ENCODE results near the gene CDK13. TPM values are rescaled to one million over a fixed set of nuclear protein-coding genes. Genes with fewer than 3 reads are reported as not detected.
A peak's percentile ranks its signal among the peaks of the same experiment; 100 is the strongest.
"Not testable (repeated sequence)": the region's sequence is repeated elsewhere in the genome, so short reads cannot be mapped to it uniquely, and the experiment has no call there.

The CDK13 gene
- total RNA-seq, 1 experiment from 2014 or later, result 50.1 TPM

DNA sequence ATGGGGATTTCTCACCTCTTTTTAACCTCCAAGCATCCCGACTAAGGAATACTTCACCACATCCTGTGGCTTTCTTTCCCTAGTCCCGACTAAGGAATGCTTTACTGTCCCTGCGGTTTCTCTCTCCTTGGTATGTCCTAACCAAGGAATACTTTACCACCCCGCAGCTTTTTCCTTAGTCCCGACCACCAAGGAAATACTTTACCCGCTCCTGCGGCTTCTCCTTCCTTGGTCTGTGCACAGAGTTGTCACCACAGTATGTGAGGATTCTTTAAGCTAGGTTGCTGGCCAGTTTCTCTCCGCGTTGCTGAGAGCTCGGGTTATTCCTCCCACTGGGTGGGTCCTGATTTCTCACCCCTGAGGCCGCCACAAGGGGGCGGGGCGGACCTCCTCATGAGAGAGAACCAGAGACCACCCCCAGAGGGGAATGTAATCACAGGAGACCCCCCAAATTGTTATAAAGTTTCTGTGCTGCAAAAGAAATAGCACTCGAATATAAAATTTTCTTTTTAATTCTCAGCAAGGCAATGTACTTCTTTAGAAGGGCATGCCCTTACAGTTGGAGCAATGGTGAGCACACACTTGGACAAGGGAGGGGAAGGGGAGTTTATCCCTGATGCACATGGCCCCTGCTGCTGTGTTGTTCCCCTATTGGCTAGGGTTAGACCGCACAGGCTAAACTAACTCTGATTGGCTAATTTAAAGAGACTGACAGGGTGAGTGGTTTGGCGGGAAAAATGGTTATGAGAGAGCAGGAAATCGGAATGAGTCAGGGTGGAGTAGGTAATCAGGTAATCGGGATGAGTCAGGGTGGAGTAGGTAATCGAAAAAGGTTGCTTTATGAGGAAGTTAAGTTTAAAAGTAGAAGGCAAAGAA, 197.6 kb downstream of the CDK13 start:
- peak; percentile 73 for DNase-seq (ENCODE audit: low spot score)

DNA sequence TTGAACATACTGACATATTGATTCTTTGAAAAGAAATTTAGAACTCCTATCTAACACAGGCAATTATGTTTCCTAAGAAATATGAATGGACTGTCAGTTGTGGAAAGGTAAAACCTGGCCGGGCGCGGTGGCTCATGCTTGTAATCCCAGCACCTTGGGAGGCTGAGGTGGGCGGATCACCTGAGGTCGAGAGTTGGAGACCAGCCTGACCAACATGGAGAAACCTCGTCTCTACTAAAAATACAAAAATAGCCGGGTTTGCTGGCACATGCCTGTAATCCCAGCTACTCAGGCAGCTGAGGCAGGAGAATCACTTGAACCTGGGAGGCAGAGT, 198.2 kb downstream of the CDK13 start:
- DNase-seq (ENCODE audit: low spot score), result not testable (repeated sequence)

DNA sequence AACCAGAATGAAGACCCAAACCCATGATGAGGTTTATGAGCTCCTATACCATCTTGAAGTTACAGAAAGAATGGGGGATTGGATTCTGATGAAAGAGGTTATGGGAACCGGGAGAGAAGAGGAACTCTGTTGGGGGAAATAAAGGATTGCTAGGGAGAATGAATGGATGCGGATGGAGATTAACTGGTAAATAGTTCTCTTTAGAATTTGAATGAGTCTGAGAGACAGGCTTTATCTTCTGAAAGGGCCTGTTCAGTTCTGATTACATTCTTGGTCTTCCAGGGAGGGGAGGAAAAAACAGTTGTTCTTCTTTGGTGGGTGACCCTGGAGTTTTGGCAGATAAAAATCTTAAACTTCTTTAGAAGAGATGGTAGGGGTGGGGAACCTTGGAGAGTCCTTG, 198.6 kb downstream of the CDK13 start:
- no peak for DNase-seq (ENCODE audit: low spot score)

Other genes starting within 250 kb of the CDK13 start
- 45.0 and 90.1 TPM in 2 replicates for gene MPLKIP, start 184.4 kb downstream of the CDK13 start, total RNA-seq (2014; rRNA removed; shearing (Covaris generic))
- 2.1 and 5.0 TPM in 2 replicates for gene SUGCT, start 184.7 kb downstream of the CDK13 start, total RNA-seq (2014; rRNA removed; shearing (Covaris generic))